ENCODE data around the gene ITM2A. TPM values are rescaled to one million over a fixed set of nuclear protein-coding genes. Genes with fewer than 3 reads are reported as not detected.

The ITM2A gene
- total and polyA plus RNA-seq, 2 donors (not counting 1 experiment from before 2014, with no cell fraction given) = 14.9 to 16.3 TPM

GRCh38 chrX:79375340-79375739 lies 8.2 kb upstream of the ITM2A start:
- ATAC-seq (ENCODE audit: low read depth) (no peak), DNase-seq (no peak)
- H3K79me2 ChIP-seq (ENCODE audit: control insufficient read depth, insufficient read depth, low read length) = no peaks in the 10 kb centered on the region
- H3K4me2 ChIP-seq (replicated peaks; ENCODE audit: low read depth, low read length, poor library complexity, severe bottlenecking) = no peak overlapping the region
- H3K27ac ChIP-seq (ENCODE audit: low read length in 2 of 2) = no peak overlapping the region
- Mint-ChIP-seq H3K27ac (no peak overlapping the region), H3K27me3 (no peaks in the 10 kb centered on the region), H3K9me3 (ENCODE audit: insufficient read depth) (no peaks in the 10 kb centered on the region), H3K4me3 (no peak overlapping the region), H3K4me1 (no peaks in the 10 kb centered on the region)
- no peak overlapping the region for H3K4me3 ChIP-seq (ENCODE audit: control extremely low read depth in 1 of 5, extremely low read depth in 1 of 5, insufficient read depth in 1 of 5, low read depth in 2 of 5, low read length in 4 of 5)
- no peaks in the 10 kb centered on the region for H4K20me1 ChIP-seq (ENCODE audit: control insufficient read depth, insufficient read depth, low read length, poor library complexity, severe bottlenecking)
- H3K9ac ChIP-seq (ENCODE audit: low read length) = no peak overlapping the region
- POLR2A ChIA-PET = no interaction called here
- no peaks in the 10 kb centered on the region for H3K4me1 ChIP-seq (ENCODE audit: control insufficient read depth in 2 of 2, insufficient read depth in 2 of 2, low read length in 2 of 2)
- H3K36me3 ChIP-seq (replicated peaks in 1 of 2; ENCODE audit: control extremely low read depth in 1 of 2, control insufficient read depth in 1 of 2, extremely low read depth in 1 of 2, insufficient read depth in 2 of 2, low read length in 1 of 2) = no peaks in the 10 kb centered on the region
- WGBS (ENCODE audit: insufficient coverage) = no CpG with 5 or more reads among the region's 2 CpGs
- H2AFZ ChIP-seq (ENCODE audit: insufficient read depth, low read depth, low read length, poor library complexity, severe bottlenecking) = no peak overlapping the region
- intact Hi-C loops (cut with micrococcal nuclease) = no loop called here
- CTCF ChIA-PET = no interaction called here
- TF ChIP-seq EZH2 (IDR thresholded peaks at IDR 0.05; ENCODE audit: borderline replicate concordance, insufficient read depth, low read depth, low read length, poor library complexity, severe bottlenecking) (no peak), CTCF (IDR thresholded peaks at IDR 0.05) (no peak)
- H3K27me3 ChIP-seq (replicated peaks in 1 of 4; ENCODE audit: control extremely low read depth in 1 of 4, control insufficient read depth in 3 of 4, insufficient read depth in 4 of 4, low read length in 3 of 4) = no peaks in the 10 kb centered on the region
- peaks cover 0 to 3% (median 0%) of the 10 kb centered on the region in 3 donors for H3K9me3 ChIP-seq (ENCODE audit: control extremely low read depth in 1 of 3, control insufficient read depth in 2 of 3, insufficient read depth in 1 of 3, low read length in 2 of 3)

- no peak overlapping the region for H3K27ac ChIP-seq (ENCODE audit: low read length in 2 of 2)
- H3K4me3 ChIP-seq (ENCODE audit: control extremely low read depth in 1 of 5, extremely low read depth in 1 of 5, insufficient read depth in 1 of 5, low read depth in 2 of 5, low read length in 4 of 5) = no peak overlapping the region
- CTCF ChIA-PET = no interaction called here
- ATAC-seq (ENCODE audit: low read depth) (no peak), DNase-seq (no peak)
- no peaks in the 10 kb centered on the region for H3K36me3 ChIP-seq (replicated peaks in 1 of 2; ENCODE audit: control extremely low read depth in 1 of 2, control insufficient read depth in 1 of 2, extremely low read depth in 1 of 2, insufficient read depth in 2 of 2, low read length in 1 of 2)
- Mint-ChIP-seq H3K4me1 (peaks cover 9% of the 10 kb centered on the region), H3K27ac (no peak overlapping the region), H3K9me3 (ENCODE audit: insufficient read depth) (no peaks in the 10 kb centered on the region), H3K27me3 (no peaks in the 10 kb centered on the region), H3K4me3 (no peak overlapping the region)
- H3K4me1 ChIP-seq (ENCODE audit: control insufficient read depth in 2 of 2, insufficient read depth in 2 of 2, low read length in 2 of 2) = peaks cover 7 to 9% of the 10 kb centered on the region in 2 donors
- H3K9ac ChIP-seq (ENCODE audit: low read length) = no peak overlapping the region
- H4K20me1 ChIP-seq (ENCODE audit: control insufficient read depth, insufficient read depth, low read length, poor library complexity, severe bottlenecking) = no peaks in the 10 kb centered on the region
- H3K9me3 ChIP-seq (ENCODE audit: control extremely low read depth in 1 of 3, control insufficient read depth in 2 of 3, insufficient read depth in 1 of 3, low read length in 2 of 3) = no peaks in the 10 kb centered on the region
- TF ChIP-seq CTCF (IDR thresholded peaks at IDR 0.05) (no peak), EZH2 (IDR thresholded peaks at IDR 0.05; ENCODE audit: borderline replicate concordance, insufficient read depth, low read depth, low read length, poor library complexity, severe bottlenecking) (no peak)
- H2AFZ ChIP-seq (ENCODE audit: insufficient read depth, low read depth, low read length, poor library complexity, severe bottlenecking) = no peak overlapping the region
- POLR2A ChIA-PET = no interaction called here
- no CpG with 5 or more reads among the region's 1 CpG for WGBS (ENCODE audit: insufficient coverage)
- intact Hi-C loops (cut with micrococcal nuclease) = no loop called here
- no peaks in the 10 kb centered on the region for H3K27me3 ChIP-seq (replicated peaks in 1 of 4; ENCODE audit: control extremely low read depth in 1 of 4, control insufficient read depth in 3 of 4, insufficient read depth in 4 of 4, low read length in 3 of 4)
- no peak overlapping the region for H3K4me2 ChIP-seq (replicated peaks; ENCODE audit: low read depth, low read length, poor library complexity, severe bottlenecking)
- peaks cover 5% of the 10 kb centered on the region for H3K79me2 ChIP-seq (ENCODE audit: control insufficient read depth, insufficient read depth, low read length)
These were observed 4.5 kb upstream of the ITM2A start for GRCh38 chrX:79371640-79372039.
